Measurements from ENCODE around the gene CTXN3. TPM values are rescaled to one million over a fixed set of nuclear protein-coding genes. Genes with fewer than 3 reads are reported as not detected.

Gene CTXN3
- not detected for total RNA-seq

DNA sequence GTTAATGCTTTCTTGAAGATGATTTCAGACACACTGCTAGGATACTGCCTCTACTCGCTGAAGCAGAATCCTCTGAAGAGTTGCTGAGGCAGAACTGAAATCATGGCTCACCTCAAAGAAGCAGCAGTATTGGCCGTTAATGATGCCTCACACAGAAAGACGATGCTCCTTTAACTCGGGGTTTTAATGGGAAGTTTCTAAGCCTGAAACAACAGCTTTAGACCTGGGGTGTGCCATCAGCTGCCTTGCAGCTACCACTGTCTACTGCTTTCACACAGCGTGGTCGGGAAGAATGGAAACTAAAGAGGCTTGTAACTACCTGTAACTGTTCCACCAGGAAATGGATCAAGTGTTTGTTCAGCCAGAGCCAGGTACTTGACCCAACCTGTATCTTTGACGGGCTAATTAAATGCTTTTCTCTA is at the start of gene CTXN3:
CTXN3 (plus strand) TSS at position 65 of the 422 bp plus-strand sequence. CDS start 8,440 bp downstream, outside the sequence.
- no peaks in the 10 kb centered on the region for H3K4me1 ChIP-seq (ENCODE audit: control insufficient read depth in 1 of 2, low read depth in 2 of 2)
- no peak for ATAC-seq (ENCODE audit: insufficient number of reproducible peaks, low FRiP score, low read depth)
- no peak for DNase-seq (ENCODE audit: low spot score)
- H3K27ac ChIP-seq = no peak within 1 kb of the TSS
- H3K4me3 ChIP-seq = no peak within 1 kb of the TSS
- TF ChIP-seq, protein P1, sequence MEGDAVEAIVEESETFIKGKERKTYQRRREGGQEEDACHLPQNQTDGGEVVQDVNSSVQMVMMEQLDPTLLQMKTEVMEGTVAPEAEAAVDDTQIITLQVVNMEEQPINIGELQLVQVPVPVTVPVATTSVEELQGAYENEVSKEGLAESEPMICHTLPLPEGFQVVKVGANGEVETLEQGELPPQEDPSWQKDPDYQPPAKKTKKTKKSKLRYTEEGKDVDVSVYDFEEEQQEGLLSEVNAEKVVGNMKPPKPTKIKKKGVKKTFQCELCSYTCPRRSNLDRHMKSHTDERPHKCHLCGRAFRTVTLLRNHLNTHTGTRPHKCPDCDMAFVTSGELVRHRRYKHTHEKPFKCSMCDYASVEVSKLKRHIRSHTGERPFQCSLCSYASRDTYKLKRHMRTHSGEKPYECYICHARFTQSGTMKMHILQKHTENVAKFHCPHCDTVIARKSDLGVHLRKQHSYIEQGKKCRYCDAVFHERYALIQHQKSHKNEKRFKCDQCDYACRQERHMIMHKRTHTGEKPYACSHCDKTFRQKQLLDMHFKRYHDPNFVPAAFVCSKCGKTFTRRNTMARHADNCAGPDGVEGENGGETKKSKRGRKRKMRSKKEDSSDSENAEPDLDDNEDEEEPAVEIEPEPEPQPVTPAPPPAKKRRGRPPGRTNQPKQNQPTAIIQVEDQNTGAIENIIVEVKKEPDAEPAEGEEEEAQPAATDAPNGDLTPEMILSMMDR (IDR thresholded peaks at IDR 0.05) = no peak
- no peaks in the 10 kb centered on the region for H3K27me3 ChIP-seq (replicated peaks; ENCODE audit: insufficient read depth)
- no peaks in the 10 kb centered on the region for H3K9me3 ChIP-seq
- no peaks in the 10 kb centered on the region for H3K36me3 ChIP-seq

DNA sequence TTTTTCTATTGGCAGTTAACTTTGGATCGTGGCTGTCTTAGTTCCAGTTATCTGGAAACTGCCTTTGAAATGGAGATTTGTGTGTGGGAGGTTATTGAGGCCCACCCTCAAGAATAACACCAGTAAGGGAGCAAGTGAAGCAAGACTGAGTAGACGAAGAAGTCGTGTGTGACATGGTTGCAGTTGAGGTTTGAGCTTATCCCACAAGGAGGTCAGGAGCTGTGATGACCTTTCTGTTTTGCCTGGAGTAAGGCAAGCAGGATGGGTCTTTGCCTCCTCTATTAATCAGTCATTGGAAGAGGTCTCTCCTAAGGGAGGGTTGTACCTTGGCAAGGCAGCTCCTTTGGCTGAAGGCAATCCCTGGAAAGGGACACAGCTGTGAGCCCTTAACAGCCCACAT is 49.6 kb upstream of the CTXN3 start:
- TF ChIP-seq, protein P1 (IDR thresholded peaks at IDR 0.05) = no peak
- Histone ChIP-seq H3K27ac (no peak overlapping the region), H3K9me3 (no peaks in the 10 kb centered on the region), H3K4me3 (no peak overlapping the region), H3K27me3 (replicated peaks; ENCODE audit: insufficient read depth) (no peaks in the 10 kb centered on the region), H3K4me1 (ENCODE audit: control insufficient read depth in 1 of 2, low read depth in 2 of 2) (no peaks in the 10 kb centered on the region), H3K36me3 (no peaks in the 10 kb centered on the region)
- no peak for DNase-seq (ENCODE audit: low spot score)
- no peak for ATAC-seq (ENCODE audit: insufficient number of reproducible peaks, low FRiP score, low read depth)

DNA sequence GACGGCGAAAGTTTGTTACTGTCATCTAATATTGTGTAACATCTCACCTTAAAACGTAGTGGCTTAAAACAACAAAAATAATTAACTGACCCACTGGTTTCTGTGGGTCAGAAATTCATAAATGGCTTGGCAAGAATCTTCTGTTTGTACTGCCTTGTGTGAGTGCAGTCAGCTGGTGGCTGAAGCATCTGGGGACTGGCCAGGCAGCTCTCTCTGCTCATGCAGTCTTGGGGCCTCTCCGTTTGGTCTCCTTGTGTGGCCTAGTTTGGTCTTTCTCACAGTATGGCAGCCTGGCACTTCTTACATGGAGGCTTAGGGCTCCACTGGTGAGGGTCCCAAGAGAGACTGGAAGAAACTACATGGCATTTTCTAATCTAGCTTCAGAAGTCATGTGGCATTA is 49.0 kb upstream of the CTXN3 start:
- DNase-seq (ENCODE audit: low spot score) (no peak), ATAC-seq (ENCODE audit: insufficient number of reproducible peaks, low FRiP score, low read depth) (no peak)
- Histone ChIP-seq H3K4me1 (ENCODE audit: control insufficient read depth in 1 of 2, low read depth in 2 of 2) (no peaks in the 10 kb centered on the region), H3K27ac (no peak overlapping the region), H3K4me3 (no peak overlapping the region), H3K9me3 (no peaks in the 10 kb centered on the region), H3K27me3 (replicated peaks; ENCODE audit: insufficient read depth) (no peaks in the 10 kb centered on the region), H3K36me3 (no peaks in the 10 kb centered on the region)
- TF ChIP-seq, protein P1 (IDR thresholded peaks at IDR 0.05) = no peak

DNA sequence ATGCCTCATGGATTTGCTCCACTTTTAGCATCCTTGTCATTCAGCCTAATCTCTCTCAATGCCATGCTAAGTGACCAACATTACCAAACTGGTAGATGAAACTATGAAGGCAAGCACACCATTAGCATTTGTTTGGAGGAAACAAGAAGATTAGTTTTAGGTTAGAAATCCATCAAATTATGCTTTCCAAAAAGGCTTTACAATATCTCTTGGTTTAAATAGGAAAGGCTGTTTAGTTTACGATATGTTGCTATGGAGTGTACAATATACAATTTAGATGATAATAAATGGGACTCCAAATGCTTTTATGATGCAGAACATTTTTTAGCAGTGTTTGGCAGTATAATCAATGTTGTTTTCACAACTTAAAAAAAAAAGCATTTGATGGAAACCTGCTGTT is 47.8 kb upstream of the CTXN3 start:
- TF ChIP-seq, protein P1 (IDR thresholded peaks at IDR 0.05) = no peak
- Histone ChIP-seq H3K36me3 (no peaks in the 10 kb centered on the region), H3K27ac (no peak overlapping the region), H3K9me3 (no peaks in the 10 kb centered on the region), H3K4me3 (no peak overlapping the region), H3K4me1 (ENCODE audit: control insufficient read depth in 1 of 2, low read depth in 2 of 2) (no peaks in the 10 kb centered on the region), H3K27me3 (replicated peaks; ENCODE audit: insufficient read depth) (no peaks in the 10 kb centered on the region)
- no peak for ATAC-seq (ENCODE audit: insufficient number of reproducible peaks, low FRiP score, low read depth)
- DNase-seq (ENCODE audit: low spot score) = no peak

DNA sequence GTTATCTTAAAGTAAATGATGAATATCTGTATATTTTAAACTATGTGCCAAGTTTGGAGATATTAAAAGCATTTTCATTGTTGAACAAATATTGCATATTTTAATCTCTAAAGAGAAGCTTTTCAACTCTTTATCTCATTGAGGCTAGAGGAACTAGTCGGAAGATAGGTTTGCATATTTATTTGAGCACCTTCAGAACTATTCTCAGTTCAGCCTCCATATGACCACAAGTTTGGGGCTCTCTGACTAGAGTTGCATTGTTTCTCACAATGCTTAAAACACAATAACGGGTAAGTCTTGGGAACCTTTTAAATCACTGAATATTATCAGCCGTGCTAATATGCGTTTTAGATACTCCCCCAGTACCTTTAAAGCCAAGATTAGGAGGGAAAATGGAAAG is 47.3 kb upstream of the CTXN3 start:
- DNase-seq (ENCODE audit: low spot score) (no peak), ATAC-seq (ENCODE audit: insufficient number of reproducible peaks, low FRiP score, low read depth) (no peak)
- H3K27ac ChIP-seq = no peak overlapping the region
- TF ChIP-seq, protein P1 (IDR thresholded peaks at IDR 0.05) = no peak
- H3K4me3 ChIP-seq = no peak overlapping the region
- H3K27me3 ChIP-seq (replicated peaks; ENCODE audit: insufficient read depth) = no peaks in the 10 kb centered on the region
- H3K4me1 ChIP-seq (ENCODE audit: control insufficient read depth in 1 of 2, low read depth in 2 of 2) = no peaks in the 10 kb centered on the region
- no peaks in the 10 kb centered on the region for H3K36me3 ChIP-seq
- no peaks in the 10 kb centered on the region for H3K9me3 ChIP-seq

Measured in thoracic aorta (tissue), 2 donors.